ENCODE data around the gene FLT4. TPM values are rescaled to one million over a fixed set of nuclear protein-coding genes. Genes with fewer than 3 reads are reported as not detected.

Gene FLT4
- polyA plus RNA-seq, 1 donor (not counting 4 experiments of a cell fraction or from before 2014, with no cell fraction given), result not detected

GRCh38 chr5:180684623-180685161, 35.3 kb upstream of the FLT4 start:
- no peak overlapping the region for H2AFZ ChIP-seq (ENCODE audit: control insufficient read depth, low read length)
- H3K36me3 ChIP-seq (ENCODE audit: control insufficient read depth in 2 of 2, extremely low read depth in 1 of 2, insufficient read depth in 2 of 2, low read length in 2 of 2), result no peaks in the 10 kb centered on the region
- no peaks in the 10 kb centered on the region for H3K79me2 ChIP-seq (ENCODE audit: control insufficient read depth, insufficient read depth, low read length)
- H3K9me3 ChIP-seq (ENCODE audit: control insufficient read depth, low read depth, low read length), result no peaks in the 10 kb centered on the region
- DNase-seq (ENCODE audit: low read depth, low spot score) (no peak), FAIRE-seq (no peak)
- H3K27ac ChIP-seq (ENCODE audit: control insufficient read depth, insufficient read depth, low read length), result no peak overlapping the region
- no peaks in the 10 kb centered on the region for H4K20me1 ChIP-seq (ENCODE audit: control insufficient read depth, extremely low read depth, insufficient read depth, low read length)
- no peak overlapping the region for H3K9ac ChIP-seq (ENCODE audit: control insufficient read depth, extremely low read depth, insufficient read depth, low read length)
- no peak overlapping the region for H3K4me2 ChIP-seq (ENCODE audit: control insufficient read depth, extremely low read depth, insufficient read depth, low read depth, low read length)
- TF ChIP-seq CTCF (optimal IDR thresholded peaks at IDR 0.05 in 1 of 3, IDR thresholded peaks at IDR 0.05 in 1 of 3, conservative IDR thresholded peaks at IDR 0.05 in 1 of 3; ENCODE audit: extremely low read depth in 1 of 3, insufficient read depth in 2 of 3, low read length in 3 of 3) (no peak), EZH2 (IDR thresholded peaks at IDR 0.05; ENCODE audit: low read length) (no peak)
- dilution Hi-C loops (cut with MboI; ENCODE audit: extremely low pct_ligation_motif_present, low sequenced_read_pairs), result no loop called here
- H3K4me3 ChIP-seq (ENCODE audit: control insufficient read depth in 2 of 3, extremely low read depth in 1 of 3, insufficient read depth in 2 of 3, low read depth in 1 of 3, low read length in 3 of 3), result no peak overlapping the region
- H3K4me1 ChIP-seq (ENCODE audit: control insufficient read depth, extremely low read depth, insufficient read depth, low read length), result no peaks in the 10 kb centered on the region
- H3K27me3 ChIP-seq (ENCODE audit: control insufficient read depth, extremely low read depth, insufficient read depth, low read length), result peaks cover 9% of the 10 kb centered on the region
- H3K9me1 ChIP-seq (ENCODE audit: control insufficient read depth, extremely low read depth, insufficient read depth, low read length), result no peaks in the 10 kb centered on the region

- no peak overlapping the region for H3K4me3 ChIP-seq (ENCODE audit: control insufficient read depth in 2 of 3, extremely low read depth in 1 of 3, insufficient read depth in 2 of 3, low read depth in 1 of 3, low read length in 3 of 3)
- H3K4me2 ChIP-seq (ENCODE audit: control insufficient read depth, extremely low read depth, insufficient read depth, low read depth, low read length), result no peak overlapping the region
- no peak for DNase-seq (ENCODE audit: low read depth, low spot score)
- TF ChIP-seq CTCF (optimal IDR thresholded peaks at IDR 0.05 in 1 of 3, IDR thresholded peaks at IDR 0.05 in 1 of 3, conservative IDR thresholded peaks at IDR 0.05 in 1 of 3; ENCODE audit: extremely low read depth in 1 of 3, insufficient read depth in 2 of 3, low read length in 3 of 3), result no peak
- no peak for TF ChIP-seq EZH2 (IDR thresholded peaks at IDR 0.05; ENCODE audit: low read length)
- no peaks in the 10 kb centered on the region for H3K4me1 ChIP-seq (ENCODE audit: control insufficient read depth, extremely low read depth, insufficient read depth, low read length)
- H4K20me1 ChIP-seq (ENCODE audit: control insufficient read depth, extremely low read depth, insufficient read depth, low read length), result no peaks in the 10 kb centered on the region
- H2AFZ ChIP-seq (ENCODE audit: control insufficient read depth, low read length), result no peak overlapping the region
- no peaks in the 10 kb centered on the region for H3K9me1 ChIP-seq (ENCODE audit: control insufficient read depth, extremely low read depth, insufficient read depth, low read length)
- no peaks in the 10 kb centered on the region for H3K79me2 ChIP-seq (ENCODE audit: control insufficient read depth, insufficient read depth, low read length)
- no peaks in the 10 kb centered on the region for H3K36me3 ChIP-seq (ENCODE audit: control insufficient read depth in 2 of 2, extremely low read depth in 1 of 2, insufficient read depth in 2 of 2, low read length in 2 of 2)
- peaks cover 9% of the 10 kb centered on the region for H3K27me3 ChIP-seq (ENCODE audit: control insufficient read depth, extremely low read depth, insufficient read depth, low read length)
- H3K27ac ChIP-seq (ENCODE audit: control insufficient read depth, insufficient read depth, low read length), result no peak overlapping the region
- H3K9me3 ChIP-seq (ENCODE audit: control insufficient read depth, low read depth, low read length), result no peaks in the 10 kb centered on the region
- dilution Hi-C loops (cut with MboI; ENCODE audit: extremely low pct_ligation_motif_present, low sequenced_read_pairs), result no loop called here
- no peak for FAIRE-seq
- H3K9ac ChIP-seq (ENCODE audit: control insufficient read depth, extremely low read depth, insufficient read depth, low read length), result no peak overlapping the region
Measured at GRCh38 chr5:180683220-180683922, 34.0 kb upstream of the FLT4 start.
